ENCODE measurements around the gene CFAP77. TPM values are rescaled to one million over a fixed set of nuclear protein-coding genes. Genes with fewer than 3 reads are reported as not detected.

CFAP77 gene
- total RNA-seq, 2 donors from 2014 or later, result not detected

GRCh38 chr9:132536124-132536523, 126.1 kb downstream of the CFAP77 start:
- no peaks in the 10 kb centered on the region for H3K36me3 Mint-ChIP-seq (ENCODE audit: low read depth)
- H3K27me3 Mint-ChIP-seq, result peaks cover 19% of the 10 kb centered on the region
- DNase-seq (no peak), ATAC-seq (no peak)
- peaks cover 3% of the 10 kb centered on the region for H3K4me1 Mint-ChIP-seq
- H3K4me3 Mint-ChIP-seq, result no peak overlapping the region
- no peak overlapping the region for H3K27ac Mint-ChIP-seq
- no peaks in the 10 kb centered on the region for H3K9me3 ChIP-seq (ENCODE audit: control insufficient read depth, low read length, poor library complexity, severe bottlenecking)

GRCh38 chr9:132537352-132537751, 127.3 kb downstream of the CFAP77 start:
- ATAC-seq (no peak), DNase-seq (no peak)
- Mint-ChIP-seq H3K27ac (no peak overlapping the region), H3K36me3 (ENCODE audit: low read depth) (no peaks in the 10 kb centered on the region), H3K27me3 (peaks cover 7% of the 10 kb centered on the region), H3K4me3 (no peak overlapping the region), H3K4me1 (peaks cover 3% of the 10 kb centered on the region)
- no peaks in the 10 kb centered on the region for H3K9me3 ChIP-seq (ENCODE audit: control insufficient read depth, low read length, poor library complexity, severe bottlenecking)

GRCh38 chr9:132538071-132538470, 128.1 kb downstream of the CFAP77 start:
- DNase-seq (no peak), ATAC-seq (no peak)
- Mint-ChIP-seq H3K4me3 (no peak overlapping the region), H3K27ac (no peak overlapping the region), H3K27me3 (peaks cover 4% of the 10 kb centered on the region), H3K36me3 (ENCODE audit: low read depth) (no peaks in the 10 kb centered on the region), H3K4me1 (peaks cover 3% of the 10 kb centered on the region)
- H3K9me3 ChIP-seq (ENCODE audit: control insufficient read depth, low read length, poor library complexity, severe bottlenecking), result no peaks in the 10 kb centered on the region

GRCh38 chr9:132539096-132539495, 129.1 kb downstream of the CFAP77 start:
- H3K27me3 Mint-ChIP-seq, result no peaks in the 10 kb centered on the region
- no peaks in the 10 kb centered on the region for H3K36me3 Mint-ChIP-seq (ENCODE audit: low read depth)
- no peaks in the 10 kb centered on the region for H3K9me3 ChIP-seq (ENCODE audit: control insufficient read depth, low read length, poor library complexity, severe bottlenecking)
- no peak for DNase-seq
- H3K4me1 Mint-ChIP-seq, result peaks cover 3% of the 10 kb centered on the region
- no peak for ATAC-seq
- no peak overlapping the region for H3K27ac Mint-ChIP-seq
- no peak overlapping the region for H3K4me3 Mint-ChIP-seq

GRCh38 chr9:132541051-132541450, 131.0 kb downstream of the CFAP77 start:
- no peaks in the 10 kb centered on the region for H3K9me3 ChIP-seq (ENCODE audit: control insufficient read depth, low read length, poor library complexity, severe bottlenecking)
- DNase-seq (no peak), ATAC-seq (no peak)
- Mint-ChIP-seq H3K4me3 (no peak overlapping the region), H3K27me3 (peaks cover 13% of the 10 kb centered on the region), H3K4me1 (peaks cover 2% of the 10 kb centered on the region), H3K36me3 (ENCODE audit: low read depth) (no peaks in the 10 kb centered on the region), H3K27ac (no peak overlapping the region)

- Mint-ChIP-seq H3K27ac (no peak overlapping the region), H3K4me3 (no peak overlapping the region), H3K27me3 (peaks cover 24% of the 10 kb centered on the region), H3K36me3 (ENCODE audit: low read depth) (no peaks in the 10 kb centered on the region), H3K4me1 (peaks cover under 1% of the 10 kb centered on the region)
- ATAC-seq, result no peak
- no peaks in the 10 kb centered on the region for H3K9me3 ChIP-seq (ENCODE audit: control insufficient read depth, low read length, poor library complexity, severe bottlenecking)
- no peak for DNase-seq
Measured at GRCh38 chr9:132541870-132542830, 132.1 kb downstream of the CFAP77 start.

- no peak overlapping the region for H3K27ac Mint-ChIP-seq
- H3K4me1 Mint-ChIP-seq, result peaks cover 3% of the 10 kb centered on the region
- no peak overlapping the region for H3K4me3 Mint-ChIP-seq
- DNase-seq (no peak), ATAC-seq (no peak)
- H3K27me3 Mint-ChIP-seq, result peaks cover 32% of the 10 kb centered on the region
- no peaks in the 10 kb centered on the region for H3K36me3 Mint-ChIP-seq (ENCODE audit: low read depth)
- H3K9me3 ChIP-seq (ENCODE audit: control insufficient read depth, low read length, poor library complexity, severe bottlenecking), result no peaks in the 10 kb centered on the region
Measured at GRCh38 chr9:132543251-132543650, 133.2 kb downstream of the CFAP77 start.

GRCh38 chr9:132543960-132544359, 133.9 kb downstream of the CFAP77 start:
- DNase-seq, result no peak
- ATAC-seq, result no peak
- no peaks in the 10 kb centered on the region for H3K36me3 Mint-ChIP-seq (ENCODE audit: low read depth)
- peaks cover 32% of the 10 kb centered on the region for H3K27me3 Mint-ChIP-seq
- no peaks in the 10 kb centered on the region for H3K9me3 ChIP-seq (ENCODE audit: control insufficient read depth, low read length, poor library complexity, severe bottlenecking)
- peaks cover 3% of the 10 kb centered on the region for H3K4me1 Mint-ChIP-seq
- no peak overlapping the region for H3K27ac Mint-ChIP-seq
- H3K4me3 Mint-ChIP-seq, result no peak overlapping the region

GRCh38 chr9:132545578-132545977, 135.6 kb downstream of the CFAP77 start:
- H3K27ac Mint-ChIP-seq, result no peak overlapping the region
- ATAC-seq (no peak), DNase-seq (no peak)
- H3K36me3 Mint-ChIP-seq (ENCODE audit: low read depth), result no peaks in the 10 kb centered on the region
- H3K27me3 Mint-ChIP-seq, result peaks cover 32% of the 10 kb centered on the region
- no peak overlapping the region for H3K4me3 Mint-ChIP-seq
- H3K4me1 Mint-ChIP-seq, result peaks cover 3% of the 10 kb centered on the region
- no peaks in the 10 kb centered on the region for H3K9me3 ChIP-seq (ENCODE audit: control insufficient read depth, low read length, poor library complexity, severe bottlenecking)

- Mint-ChIP-seq H3K4me3 (no peak overlapping the region), H3K27me3 (peaks cover 40% of the 10 kb centered on the region), H3K4me1 (peaks cover 3% of the 10 kb centered on the region), H3K36me3 (ENCODE audit: low read depth) (peaks cover 3% of the 10 kb centered on the region), H3K27ac (no peak overlapping the region)
- H3K9me3 ChIP-seq (ENCODE audit: control insufficient read depth, low read length, poor library complexity, severe bottlenecking), result no peaks in the 10 kb centered on the region
- ATAC-seq (no peak), DNase-seq (no peak)
Measured at GRCh38 chr9:132546148-132547051, 136.4 kb downstream of the CFAP77 start.

GRCh38 chr9:132547052-132547431, 137.0 kb downstream of the CFAP77 start:
- Mint-ChIP-seq H3K27ac (no peak overlapping the region), H3K4me3 (no peak overlapping the region)

GRCh38 chr9:132547436-132547835, 137.4 kb downstream of the CFAP77 start:
- H3K36me3 Mint-ChIP-seq (ENCODE audit: low read depth), result peaks cover 3% of the 10 kb centered on the region
- H3K4me3 Mint-ChIP-seq, result no peak overlapping the region
- no peaks in the 10 kb centered on the region for H3K9me3 ChIP-seq (ENCODE audit: control insufficient read depth, low read length, poor library complexity, severe bottlenecking)
- no peak for ATAC-seq
- no peak overlapping the region for H3K27ac Mint-ChIP-seq
- DNase-seq, result no peak
- peaks cover 47% of the 10 kb centered on the region for H3K27me3 Mint-ChIP-seq
- H3K4me1 Mint-ChIP-seq, result peaks cover 3% of the 10 kb centered on the region

More at GRCh38 chr9:132547052-132547431, 137.0 kb downstream of the CFAP77 start:
- peaks cover 3% of the 10 kb centered on the region for H3K4me1 Mint-ChIP-seq
- H3K9me3 ChIP-seq (ENCODE audit: control insufficient read depth, low read length, poor library complexity, severe bottlenecking), result no peaks in the 10 kb centered on the region
- DNase-seq, result no peak
- no peak for ATAC-seq
- H3K36me3 Mint-ChIP-seq (ENCODE audit: low read depth), result peaks cover 3% of the 10 kb centered on the region
- peaks cover 47% of the 10 kb centered on the region for H3K27me3 Mint-ChIP-seq

All from T-helper 17 cell (primary cell).